Liver (tissue), 9 donors: ENCODE measurements around the gene ADAM19. TPM values are rescaled to one million over a fixed set of nuclear protein-coding genes. Genes with fewer than 3 reads are reported as not detected.

Experiments
- DNase-seq: peaks from one replicate; pipeline ENCODE4 v3.0.0-alpha.2; 2017; ENCODE audit warnings: low spot score
- H3K27ac ChIP-seq, 2 donors: one replicate each; pipeline ENCODE4 v1.7.0; 2013; ENCODE audit warnings: inconsistent platforms in 2 of 2, low read length in 2 of 2, control low read depth in 1 of 2, low read depth in 1 of 2, mild to moderate bottlenecking in 1 of 2
- H3K27me3 ChIP-seq, 4 donors: one replicate each; pipeline versions ENCODE4 v1.6.1 to v1.7.0; 2013; ENCODE audit warnings: low read length in 3 of 4, inconsistent platforms in 1 of 4, mild to moderate bottlenecking in 1 of 4, moderate library complexity in 1 of 4; ENCODE audit not compliant: control insufficient read depth in 4 of 4, insufficient read depth in 4 of 4
- H3K36me3 ChIP-seq, 4 donors: one replicate each; pipeline versions ENCODE4 v1.6.1 to v1.7.0; 2013; ENCODE audit warnings: low read length in 3 of 4, mild to moderate bottlenecking in 3 of 4, low read depth in 1 of 4, moderate library complexity in 1 of 4; ENCODE audit not compliant: control insufficient read depth in 4 of 4, insufficient read depth in 3 of 4
- H3K4me1 ChIP-seq, 4 donors: one replicate each; pipeline versions ENCODE4 v1.6.1 to v1.7.0; 2013; ENCODE audit warnings: low read length in 3 of 4, mild to moderate bottlenecking in 3 of 4, moderate library complexity in 1 of 4; ENCODE audit not compliant: control insufficient read depth in 4 of 4, insufficient read depth in 4 of 4
- H3K4me3 ChIP-seq, 3 donors: one replicate each; pipeline versions ENCODE4 v1.6.1 to v1.7.0; 2013; ENCODE audit warnings: low read length in 3 of 3, control low read depth in 1 of 3, low read depth in 1 of 3, mild to moderate bottlenecking in 1 of 3
- H3K9ac ChIP-seq, 2 donors: one replicate each; pipeline ENCODE4 v1.7.0; 2013; ENCODE audit warnings: low read length in 2 of 2, mild to moderate bottlenecking in 2 of 2, moderate library complexity in 2 of 2, control low read depth in 1 of 2, low read depth in 1 of 2
- H3K9me3 ChIP-seq, 4 donors: one replicate each; pipeline versions ENCODE4 v1.6.1 to v1.7.0; 2013; ENCODE audit warnings: low read length in 3 of 4; ENCODE audit not compliant: control insufficient read depth in 4 of 4
- ATF3 ChIP-seq: IDR thresholded peaks from 2 replicates; pipeline ENCODE4 v1.6.1; 2016; ENCODE audit warnings: antibody characterized with exemption
- CTCF ChIP-seq: fragments of 150-350 bp; IDR thresholded peaks from 2 replicates; pipeline ENCODE4 v1.5.1; 2017; ENCODE audit warnings: improper control_type of control experiment, low read depth, low read length; ENCODE audit not compliant: missing input control
- EGR1 ChIP-seq, 2 donors: IDR thresholded peaks; 2 replicates each; pipeline ENCODE4 v1.6.1; 2016 to 2018; ENCODE audit warnings: antibody characterized with exemption in 2 of 2, low read depth in 2 of 2
- FOXA1 ChIP-seq: IDR thresholded peaks from 2 replicates; pipeline ENCODE4 v1.6.1; 2016; ENCODE audit warnings: antibody characterized with exemption
- FOXA2 ChIP-seq: IDR thresholded peaks from 2 replicates; pipeline ENCODE4 v1.6.1; 2016; ENCODE audit warnings: antibody characterized with exemption
- GABPA ChIP-seq, 2 donors: IDR thresholded peaks in 1 of 2; conservative IDR thresholded peaks in 1 of 2; 2 replicates each; pipeline ENCODE4 v1.6.1; 2016; ENCODE audit warnings: antibody characterized with exemption in 2 of 2, mild to moderate bottlenecking in 1 of 2, moderate library complexity in 1 of 2
- HNF4A ChIP-seq, 2 donors: conservative IDR thresholded peaks; 2 replicates each; pipeline ENCODE4 v1.6.1; 2016; ENCODE audit warnings: antibody characterized with exemption in 2 of 2, mild to moderate bottlenecking in 2 of 2
- JUND ChIP-seq, 2 donors: IDR thresholded peaks; 2 replicates each; pipeline ENCODE4 v1.6.1; 2016; ENCODE audit warnings: antibody characterized with exemption in 2 of 2
- NR2F2 ChIP-seq: IDR thresholded peaks from 2 replicates; pipeline ENCODE4 v1.6.1; 2016; ENCODE audit warnings: antibody characterized with exemption
- RAD21 ChIP-seq, 2 donors: IDR thresholded peaks; 2 replicates each; pipeline ENCODE4 v1.6.1; 2016; ENCODE audit warnings: antibody characterized with exemption in 2 of 2, mild to moderate bottlenecking in 2 of 2
- REST ChIP-seq: IDR thresholded peaks from 2 replicates; pipeline ENCODE4 v1.6.1; 2016; ENCODE audit warnings: antibody characterized with exemption, mild to moderate bottlenecking
- RXRA ChIP-seq, 2 donors: IDR thresholded peaks; 2 replicates each; pipeline ENCODE4 v1.6.1; 2017 to 2018; ENCODE audit warnings: antibody characterized with exemption in 2 of 2, mild to moderate bottlenecking in 1 of 2
- SP1 ChIP-seq: IDR thresholded peaks from 2 replicates; pipeline ENCODE4 v1.6.1; 2018; ENCODE audit warnings: antibody characterized with exemption, mild to moderate bottlenecking
- TAF1 ChIP-seq: conservative IDR thresholded peaks from 2 replicates; pipeline ENCODE4 v1.6.1; 2016; ENCODE audit warnings: antibody characterized with exemption, mild to moderate bottlenecking
- YY1 ChIP-seq: IDR thresholded peaks from 2 replicates; pipeline ENCODE4 v1.6.1; 2016; ENCODE audit warnings: antibody characterized with exemption, mild to moderate bottlenecking
- WGBS: extraction: QIAGEN DNeasy Blood & Tissue Kit; methylation state at CpG from one replicate; pipeline ENCODE4 v1.1.7; 2013; 5-methylcytosine and 5-hydroxymethylcytosine counted together
- polyA plus RNA-seq, 2 donors: library from polyadenylated mRNA; stranded (reverse) in 1 of 2; unstranded in 1 of 2; fragments of 200-250 nt in 1 of 2; fragments of >200 nt in 1 of 2; fragmentation: Nextera tagmentation in 1 of 2; extraction: Ambion mirVana in 1 of 2; gene quantifications; one replicate each; pipeline versions ENCODE4 v1.2.1 to v1.2.3, GENCODE V29; 2013 to 2015
- total RNA-seq, 2 donors: library from RNA; depleted of rRNA; stranded (reverse); fragments of >200 nt; gene quantifications; one replicate each; pipeline ENCODE4 v1.2.3, GENCODE V29; 2014
- TF ChIP-seq, protein P1 (sequence below): IDR thresholded peaks from 2 replicates; pipeline ENCODE4 v1.6.1; 2016; ENCODE audit warnings: antibody characterized with exemption
- TF ChIP-seq, protein P2 (sequence below): IDR thresholded peaks from 2 replicates; pipeline ENCODE4 v1.6.1; 2016; ENCODE audit warnings: antibody characterized with exemption
- donor health status: healthy.
- donor health status: healthy.
- donor health status: healthy.
- donor health status: healthy.
- donor health status: healthy.

The ADAM19 gene
- total and polyA plus RNA-seq, 4 donors = 2.4 to 7.1 (median 2.9) TPM

DNA sequence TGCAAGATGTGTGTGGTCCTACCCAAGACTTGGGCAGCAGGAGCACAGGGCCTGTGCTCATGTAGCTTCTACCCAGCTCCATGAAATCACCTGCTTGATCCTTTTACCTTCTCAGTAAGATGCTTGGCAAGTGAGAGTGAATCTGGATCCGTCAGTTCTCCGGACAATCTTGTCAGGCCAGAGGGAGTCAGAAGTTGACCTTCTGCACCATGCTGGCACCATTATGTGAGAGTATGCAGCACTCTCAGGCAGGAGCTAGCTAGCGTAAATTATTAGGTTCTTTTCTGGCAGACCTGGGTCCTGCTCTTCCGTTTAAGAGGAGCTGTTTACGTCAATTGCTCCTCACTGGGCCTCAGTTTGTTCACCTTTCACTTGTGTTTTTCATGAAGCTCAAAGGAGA lies 37.0 kb upstream of the ADAM19 start:
- no peak for TF ChIP-seq FOXA2
- TF ChIP-seq, protein P1, sequence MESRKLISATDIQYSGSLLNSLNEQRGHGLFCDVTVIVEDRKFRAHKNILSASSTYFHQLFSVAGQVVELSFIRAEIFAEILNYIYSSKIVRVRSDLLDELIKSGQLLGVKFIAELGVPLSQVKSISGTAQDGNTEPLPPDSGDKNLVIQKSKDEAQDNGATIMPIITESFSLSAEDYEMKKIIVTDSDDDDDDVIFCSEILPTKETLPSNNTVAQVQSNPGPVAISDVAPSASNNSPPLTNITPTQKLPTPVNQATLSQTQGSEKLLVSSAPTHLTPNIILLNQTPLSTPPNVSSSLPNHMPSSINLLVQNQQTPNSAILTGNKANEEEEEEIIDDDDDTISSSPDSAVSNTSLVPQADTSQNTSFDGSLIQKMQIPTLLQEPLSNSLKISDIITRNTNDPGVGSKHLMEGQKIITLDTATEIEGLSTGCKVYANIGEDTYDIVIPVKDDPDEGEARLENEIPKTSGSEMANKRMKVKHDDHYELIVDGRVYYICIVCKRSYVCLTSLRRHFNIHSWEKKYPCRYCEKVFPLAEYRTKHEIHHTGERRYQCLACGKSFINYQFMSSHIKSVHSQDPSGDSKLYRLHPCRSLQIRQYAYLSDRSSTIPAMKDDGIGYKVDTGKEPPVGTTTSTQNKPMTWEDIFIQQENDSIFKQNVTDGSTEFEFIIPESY = no peak
- no peak for TF ChIP-seq JUND (IDR thresholded peaks at IDR 0.05)
- TF ChIP-seq ATF3 = no peak
- no peak for TF ChIP-seq FOXA1
- no peak for TF ChIP-seq EGR1 (IDR thresholded peaks at IDR 0.05; ENCODE audit: low read depth in 2 of 2)
- no peak for TF ChIP-seq CTCF
- no peak for TF ChIP-seq NR2F2
- no peak for TF ChIP-seq RXRA (IDR thresholded peaks at IDR 0.05)
- no peak for TF ChIP-seq GABPA (IDR thresholded peaks at IDR 0.05 in 1 of 2, conservative IDR thresholded peaks at IDR 0.05 in 1 of 2)
- no peak for TF ChIP-seq YY1
- TF ChIP-seq, protein P2, sequence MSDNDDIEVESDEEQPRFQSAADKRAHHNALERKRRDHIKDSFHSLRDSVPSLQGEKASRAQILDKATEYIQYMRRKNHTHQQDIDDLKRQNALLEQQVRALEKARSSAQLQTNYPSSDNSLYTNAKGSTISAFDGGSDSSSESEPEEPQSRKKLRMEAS = no peak
- TF ChIP-seq SP1 = no peak
- Histone ChIP-seq H3K27me3 (no peaks in the 10 kb centered on the region), H3K9me3 (no peaks in the 10 kb centered on the region), H3K36me3 (no peaks in the 10 kb centered on the region), H3K9ac (no peak overlapping the region), H3K27ac (no peak overlapping the region), H3K4me1 (no peaks in the 10 kb centered on the region), H3K4me3 (no peak overlapping the region)
- DNase-seq = no peak
- WGBS = 92% methylated on average over 5 of the region's 5 CpGs

DNA sequence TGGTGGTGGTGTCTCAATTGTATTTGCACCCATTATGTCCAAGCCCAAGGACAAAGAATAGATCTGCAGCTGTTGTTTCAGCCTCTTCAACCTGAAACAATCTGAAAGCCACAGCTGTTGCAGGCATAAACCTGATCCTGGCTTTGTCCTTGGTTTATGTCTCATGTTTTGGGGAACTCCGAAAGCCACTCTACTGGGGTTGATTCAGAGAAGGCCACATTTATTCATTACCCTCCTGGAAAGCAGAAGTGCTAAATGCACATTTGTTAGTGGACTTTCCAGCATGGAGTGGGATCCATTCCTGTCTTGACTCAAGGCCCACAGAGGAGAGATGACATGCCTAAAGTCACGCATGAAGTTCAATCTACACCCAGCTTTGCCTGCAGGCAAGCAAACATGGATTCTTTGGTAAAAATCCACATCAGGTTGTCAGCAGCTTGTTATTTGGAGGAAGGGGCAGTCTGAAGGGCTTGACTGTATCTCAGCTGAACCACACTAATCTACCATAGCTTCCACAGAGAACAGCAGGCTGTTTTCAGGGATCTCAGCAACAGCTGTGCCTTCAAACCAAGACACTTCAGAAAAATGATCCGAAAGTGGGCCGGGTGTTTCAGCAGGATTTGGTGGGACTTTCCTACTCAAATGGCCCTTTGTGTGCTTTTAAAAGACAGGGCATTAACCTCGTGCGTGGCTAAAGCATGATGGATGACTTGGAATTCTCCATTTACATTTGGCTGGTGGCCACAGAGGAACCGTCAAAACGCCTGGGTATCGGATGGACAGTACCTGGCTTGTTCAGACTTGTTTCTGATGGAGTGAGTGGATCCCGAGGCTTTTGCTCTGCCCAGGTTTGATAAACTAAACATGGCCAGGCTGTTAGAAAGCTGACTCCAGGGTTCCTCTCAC lies 36.2 kb upstream of the ADAM19 start:
- H3K9ac ChIP-seq = no peak overlapping the region
- H3K4me1 ChIP-seq = no peaks in the 10 kb centered on the region
- no peak for DNase-seq
- no peaks in the 10 kb centered on the region for H3K9me3 ChIP-seq
- H3K27me3 ChIP-seq = no peaks in the 10 kb centered on the region
- H3K27ac ChIP-seq = no peak overlapping the region
- H3K4me3 ChIP-seq = no peak overlapping the region
- 86% methylated on average over 10 of the region's 10 CpGs for WGBS
- no peaks in the 10 kb centered on the region for H3K36me3 ChIP-seq
- TF ChIP-seq REST (no peak), CTCF (no peak), EGR1 (IDR thresholded peaks at IDR 0.05; ENCODE audit: low read depth in 2 of 2) (no peak), TAF1 (no peak), RAD21 (IDR thresholded peaks at IDR 0.05) (no peak), GABPA (IDR thresholded peaks at IDR 0.05 in 1 of 2, conservative IDR thresholded peaks at IDR 0.05 in 1 of 2) (no peak), YY1 (no peak), FOXA2 (no peak), NR2F2 (no peak), SP1 (no peak), HNF4A (conservative IDR thresholded peaks at IDR 0.05) (no peak)
- TF ChIP-seq, protein P1 = no peak
- TF ChIP-seq, protein P2 = no peak
